HAP-1 (cell line): Measurements from ENCODE around the gene C4A.
"Not testable (repeated sequence)": the region's sequence is repeated elsewhere in the genome, so short reads cannot be mapped to it uniquely, and the experiment has no call there.

Source experiments
- DNase-seq, 2 experiments: peaks; one replicate each; pipeline ENCODE4 v3.0.0-alpha.2; 2016 to 2020; ENCODE audit warnings: low spot score in 2 of 2
- H3K27me3 ChIP-seq: fragments of 250-450 bp; sonication (Bioruptor Pico); 2 replicates; pipeline ENCODE4 v1.5.1; 2020; ENCODE audit warnings: low read depth, mild to moderate bottlenecking, moderate library complexity
- H3K36me3 ChIP-seq: fragments of 250-450 bp; sonication (Bioruptor Pico); replicated peaks from 2 replicates; pipeline ENCODE4 v1.5.1; 2020; ENCODE audit warnings: mild to moderate bottlenecking
- H3K4me1 ChIP-seq: fragments of 250-450 bp; sonication (Bioruptor Pico); 2 replicates; pipeline ENCODE4 v1.5.1; 2020; ENCODE audit warnings: mild to moderate bottlenecking
- H3K4me3 ChIP-seq: fragments of 250-450 bp; sonication (Bioruptor Pico); 2 replicates; pipeline ENCODE4 v1.5.1; 2020; ENCODE audit warnings: mild to moderate bottlenecking, moderate library complexity
- H3K9me3 ChIP-seq: fragments of 250-450 bp; sonication (Bioruptor Pico); 2 replicates; pipeline ENCODE4 v1.5.1; 2020; ENCODE audit warnings: mild to moderate bottlenecking, moderate library complexity
- in situ Hi-C: fragments of 300-500 bp; cut with MboI; formaldehyde crosslinking; loops from 3 replicates; pipeline ENCODE4 v1.14.3; 2020; ENCODE audit warnings: low sequenced_read_pairs, inconsistent platforms, mixed read lengths

C4A gene

DNA sequence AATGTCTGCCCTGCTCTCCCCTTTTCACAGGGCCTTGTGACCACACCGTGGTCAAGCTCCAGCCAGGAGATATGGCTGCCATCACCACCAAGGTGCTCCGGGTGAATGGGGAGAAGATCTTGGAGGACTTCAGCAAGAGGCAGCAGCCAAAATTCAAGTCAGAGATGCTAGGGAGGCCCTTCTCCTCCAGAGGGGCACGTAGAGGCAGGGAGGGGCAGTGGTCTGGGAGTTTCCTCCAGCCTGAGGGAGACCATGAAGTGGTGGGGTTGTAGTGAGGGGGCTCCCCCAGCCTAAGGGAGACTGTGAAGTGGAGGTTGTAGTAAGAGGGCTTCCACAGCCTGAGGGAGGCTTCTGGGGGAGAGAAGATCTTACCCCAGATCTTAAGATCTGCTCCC is 13.9 kb upstream of the C4A start:
- no peaks in the 10 kb centered on the region for H3K9me3 ChIP-seq
- no peaks in the 10 kb centered on the region for H3K27me3 ChIP-seq
- no peak for DNase-seq
- H3K36me3 ChIP-seq, result peaks cover 64% of the 10 kb centered on the region
- no peak overlapping the region for H3K4me3 ChIP-seq
- in situ Hi-C loops, result loop anchor here (10.0 kb wide), 1 partner anchor 303 kb away; the partner anchor contains the start of genes C6orf47, CSNK2B, GPANK1 and LY6G5B
- H3K4me1 ChIP-seq, result peaks cover 7% of the 10 kb centered on the region

DNA sequence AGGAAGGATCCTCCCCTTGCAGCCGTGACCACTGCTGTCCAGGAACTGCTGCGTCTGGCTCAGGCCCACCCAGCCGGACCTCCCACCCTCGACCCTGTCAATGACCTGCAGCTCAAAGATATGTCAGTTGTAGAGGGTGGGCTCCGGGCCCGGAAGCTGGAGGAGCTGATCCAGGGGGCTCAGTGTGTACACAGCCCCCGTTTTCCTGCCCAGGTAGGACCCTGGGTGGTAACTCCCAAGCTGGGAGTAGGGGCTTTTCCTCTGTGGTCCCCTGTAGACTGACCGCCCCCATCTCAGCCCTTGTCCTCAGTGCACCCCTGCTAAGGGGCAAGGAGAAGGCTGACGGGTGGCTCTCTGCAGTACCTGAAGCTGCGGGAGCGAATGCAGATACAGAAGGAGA is 13.5 kb upstream of the C4A start:
- Histone ChIP-seq H3K4me1 (peaks cover 11% of the 10 kb centered on the region), H3K4me3 (no peak overlapping the region), H3K9me3 (no peaks in the 10 kb centered on the region), H3K27me3 (no peaks in the 10 kb centered on the region), H3K36me3 (peaks cover 62% of the 10 kb centered on the region)
- in situ Hi-C loops, result loop anchor here (10.0 kb wide), 1 partner anchor 304 kb away; the partner anchor contains the start of genes C6orf47, CSNK2B, GPANK1 and LY6G5B
- DNase-seq, result no peak

DNA sequence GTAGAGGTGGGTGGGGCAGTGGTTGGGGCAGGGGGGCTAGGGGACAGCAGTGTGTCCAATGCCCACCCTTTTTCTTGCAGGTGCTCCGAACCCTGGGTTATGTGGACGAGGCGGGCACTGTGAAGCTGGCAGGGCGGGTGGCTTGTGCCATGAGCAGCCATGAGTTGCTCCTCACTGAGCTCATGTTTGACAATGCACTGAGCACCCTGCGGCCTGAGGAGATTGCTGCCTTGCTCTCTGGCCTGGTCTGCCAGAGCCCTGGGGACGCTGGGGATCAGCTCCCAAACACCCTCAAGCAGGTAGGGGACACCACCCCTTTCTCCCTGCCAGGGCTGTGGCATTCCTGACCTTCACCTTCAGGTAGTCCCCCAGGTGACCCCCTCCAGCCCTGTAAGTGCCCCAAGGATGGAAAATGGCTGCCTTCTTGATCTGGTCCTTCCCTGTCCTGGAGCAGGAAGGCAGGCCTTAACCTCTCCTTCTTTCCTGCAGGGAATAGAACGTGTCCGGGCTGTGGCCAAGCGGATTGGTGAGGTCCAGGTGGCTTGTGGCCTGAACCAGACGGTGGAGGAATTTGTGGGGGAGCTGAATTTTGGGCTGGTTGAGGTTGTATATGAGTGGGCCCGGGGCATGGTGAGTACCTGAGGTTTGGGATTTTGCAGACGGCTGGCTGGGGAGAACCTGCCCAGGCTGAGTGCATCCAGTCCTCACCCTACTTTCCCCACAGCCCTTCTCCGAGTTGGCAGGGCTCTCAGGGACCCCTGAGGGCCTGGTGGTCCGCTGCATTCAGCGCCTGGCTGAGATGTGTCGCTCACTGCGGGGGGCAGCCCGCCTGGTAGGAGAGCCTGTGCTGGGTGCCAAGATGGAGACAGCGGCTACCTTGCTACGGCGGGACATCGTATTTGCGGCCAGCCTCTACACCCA is 12.8 kb upstream of the C4A start:
- Histone ChIP-seq H3K36me3 (peaks cover 58% of the 10 kb centered on the region), H3K4me3 (no peak overlapping the region)
- in situ Hi-C loops, result loop anchor here (10.0 kb wide), 1 partner anchor 304 kb away; the partner anchor contains the start of genes C6orf47, CSNK2B, GPANK1 and LY6G5B

DNA sequence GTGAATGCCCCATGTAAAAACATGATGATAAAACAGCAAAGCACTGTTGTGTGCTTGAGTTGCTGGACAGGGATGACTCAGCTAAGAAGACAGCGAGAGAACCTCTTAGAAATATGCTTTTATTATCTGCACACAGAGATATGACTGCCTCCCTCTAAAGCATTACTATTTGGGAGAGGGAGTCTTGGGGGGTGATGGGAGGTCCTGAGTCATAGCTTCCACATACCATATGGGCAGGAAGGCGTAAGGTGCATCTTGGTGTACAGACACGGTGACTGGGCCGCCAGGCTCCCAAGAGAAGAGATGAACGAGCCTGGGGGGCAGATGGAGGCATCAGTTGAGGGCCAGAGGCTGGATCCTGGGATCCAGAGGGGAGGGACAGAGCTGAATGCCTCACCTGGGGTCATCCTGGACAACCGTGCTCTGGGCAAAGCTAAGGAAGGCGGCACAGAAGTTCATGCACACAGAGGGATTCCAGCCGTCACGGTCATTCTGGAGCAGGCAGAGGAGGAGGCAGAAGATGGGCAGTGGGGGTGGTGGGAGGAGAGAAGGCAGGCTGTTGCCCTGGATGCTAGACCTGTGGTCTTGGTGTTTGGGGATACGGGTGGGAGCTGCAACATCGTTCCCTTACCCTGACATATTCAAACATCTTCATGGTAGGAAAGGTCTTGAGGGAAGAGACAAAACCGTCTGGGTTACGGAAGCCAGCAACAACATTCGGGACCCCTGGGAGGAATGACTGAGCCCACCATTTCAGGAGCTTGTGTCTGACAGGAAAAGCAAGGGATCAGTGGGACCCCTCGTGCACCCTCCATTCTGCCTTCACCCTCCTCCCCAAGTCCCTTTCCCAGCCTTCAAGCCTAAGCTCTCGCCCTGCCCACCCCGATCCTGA is 11.9 kb upstream of the C4A start:
- peaks cover 52% of the 10 kb centered on the region for H3K36me3 ChIP-seq
- H3K9me3 ChIP-seq, result no peaks in the 10 kb centered on the region
- DNase-seq, result no peak
- H3K4me1 ChIP-seq, result peaks cover 12% of the 10 kb centered on the region
- in situ Hi-C loops, result loop anchor here (10.0 kb wide), 1 partner anchor 305 kb away; the partner anchor contains the start of genes C6orf47, CSNK2B, GPANK1 and LY6G5B
- H3K27me3 ChIP-seq, result no peaks in the 10 kb centered on the region
- no peak overlapping the region for H3K4me3 ChIP-seq

More for the DNA sequence above, 12.8 kb upstream of the C4A start:
- no peaks in the 10 kb centered on the region for H3K27me3 ChIP-seq
- DNase-seq, result no peak
- no peaks in the 10 kb centered on the region for H3K9me3 ChIP-seq
- H3K4me1 ChIP-seq, result peaks cover 12% of the 10 kb centered on the region

DNA sequence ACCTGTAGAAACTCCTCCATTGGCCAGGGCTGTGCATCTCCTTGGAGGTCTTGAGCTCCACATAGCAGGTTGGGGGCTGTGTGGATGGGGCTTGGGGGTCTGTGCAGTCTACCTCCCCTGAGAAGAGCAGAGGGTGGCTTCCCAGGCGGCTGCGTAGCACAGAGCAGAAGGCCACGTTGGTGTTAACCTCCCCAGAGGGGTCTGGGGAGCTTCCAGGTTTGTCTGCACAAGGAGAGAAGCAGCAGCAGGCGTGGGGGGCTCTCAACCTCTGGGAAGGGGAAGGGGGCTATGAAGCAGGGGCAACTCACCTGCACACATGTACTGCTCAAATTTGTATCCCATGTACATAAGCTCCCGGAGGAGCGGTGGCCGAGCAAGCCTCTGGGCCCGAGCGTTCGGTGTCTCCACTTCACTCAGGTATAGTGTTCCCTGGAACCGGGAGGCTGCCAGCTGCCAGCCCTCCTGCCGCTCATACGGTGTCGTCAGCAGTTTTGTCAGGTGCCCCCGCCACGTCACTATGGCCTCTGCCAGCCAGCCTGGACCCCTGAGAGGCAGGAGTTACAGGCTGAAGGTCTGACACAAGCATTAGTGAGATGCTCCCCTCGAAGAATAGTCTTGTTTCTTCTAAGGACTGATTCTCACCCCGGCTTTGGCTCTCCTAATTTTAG is 11.1 kb upstream of the C4A start:
- H3K9me3 ChIP-seq, result no peaks in the 10 kb centered on the region
- peak overlapping the region; percentile 89 for H3K4me3 ChIP-seq
- H3K36me3 ChIP-seq, result peaks cover 48% of the 10 kb centered on the region
- no peak for DNase-seq
- H3K27me3 ChIP-seq, result no peaks in the 10 kb centered on the region
- in situ Hi-C loops, result no loop called here
- peaks cover 12% of the 10 kb centered on the region for H3K4me1 ChIP-seq

DNA sequence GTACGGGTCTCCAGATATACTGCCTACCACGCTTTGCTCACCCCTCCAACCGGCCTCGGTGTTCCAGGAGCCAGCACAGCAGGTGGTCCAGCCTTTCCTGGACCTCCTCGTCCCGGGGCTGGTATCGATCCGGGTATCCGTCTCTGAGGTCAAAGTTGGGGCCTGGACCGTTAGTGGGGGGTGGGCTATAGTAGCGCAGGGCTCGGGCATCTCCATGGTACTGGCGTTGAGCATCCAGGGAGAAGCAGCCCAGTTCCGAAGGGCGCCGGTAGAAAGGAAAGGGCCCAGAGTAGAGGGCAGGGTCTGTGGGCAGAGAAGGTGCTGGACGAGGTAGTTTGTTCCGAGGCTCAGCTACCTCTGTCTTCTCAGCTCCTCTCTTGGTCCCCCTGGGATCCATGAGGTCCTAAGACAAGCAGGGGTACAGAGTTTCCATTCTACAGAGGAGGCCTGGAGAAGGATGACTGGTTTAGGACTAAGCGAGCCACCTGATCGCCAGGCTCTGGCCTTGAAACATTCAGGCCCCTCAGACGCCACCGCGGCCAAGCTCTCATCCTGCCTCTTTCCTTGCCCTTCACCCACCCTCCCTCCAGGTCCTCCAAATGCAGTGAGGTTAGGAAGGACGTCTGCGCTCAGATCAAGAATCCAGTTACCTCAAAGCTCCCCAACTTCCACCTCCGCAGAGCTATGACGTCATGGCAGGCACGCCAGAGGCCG is 10.4 kb upstream of the C4A start:
- Histone ChIP-seq H3K27me3 (no peaks in the 10 kb centered on the region), H3K4me3 (peak overlapping the region; percentile 89), H3K4me1 (peaks cover 12% of the 10 kb centered on the region), H3K9me3 (no peaks in the 10 kb centered on the region), H3K36me3 (peaks cover 44% of the 10 kb centered on the region)
- no peak for DNase-seq
- in situ Hi-C loops, result no loop called here

DNA sequence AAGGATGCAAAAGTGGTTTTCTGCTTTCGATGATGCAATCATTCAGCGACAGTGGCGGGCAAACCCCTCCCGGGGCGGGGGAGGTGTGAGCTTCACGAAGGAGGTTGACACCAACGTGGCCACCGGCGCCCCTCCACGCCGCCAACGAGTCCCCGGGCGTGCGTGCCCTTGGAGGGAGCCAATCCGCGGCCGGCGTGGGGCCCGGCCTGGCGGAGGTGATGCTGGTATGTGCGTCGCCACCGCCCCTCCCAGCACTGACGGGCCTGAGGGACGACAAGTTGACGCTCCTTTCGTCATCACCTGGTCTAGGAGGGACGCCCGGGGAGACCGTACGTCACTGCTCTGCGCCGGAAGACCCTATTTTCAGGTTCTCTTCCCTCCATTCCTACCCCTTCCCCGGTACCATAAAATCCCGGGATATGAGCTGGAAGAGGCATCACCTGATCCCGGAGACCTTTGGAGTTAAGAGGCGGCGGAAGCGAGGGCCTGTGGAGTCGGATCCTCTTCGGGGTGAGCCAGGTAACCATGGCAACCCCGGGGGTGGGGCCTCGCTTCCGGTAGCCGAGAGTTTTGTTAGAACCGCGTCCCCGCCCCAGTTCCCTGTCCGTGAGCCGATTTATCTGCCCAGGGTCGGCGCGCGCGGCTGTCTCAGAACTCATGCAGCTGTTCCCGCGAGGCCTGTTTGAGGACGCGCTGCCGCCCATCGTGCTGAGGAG is 9.7 kb upstream of the C4A start, which contains the start of gene DXO:
TSS of gene DXO (minus strand) at position 146 of the 716 bp plus-strand sequence. CDS start 463 bp downstream, outside the sequence.
- Histone ChIP-seq H3K27me3 (no peaks in the 10 kb centered on the region), H3K4me1 (peaks cover 12% of the 10 kb centered on the region), H3K4me3 (peak within 1 kb of the TSS; percentile 89), H3K9me3 (no peaks in the 10 kb centered on the region), H3K36me3 (peaks cover 37% of the 10 kb centered on the region)
- peak; percentile 86 to 96 for DNase-seq
- in situ Hi-C loops, result no loop called here

DNA sequence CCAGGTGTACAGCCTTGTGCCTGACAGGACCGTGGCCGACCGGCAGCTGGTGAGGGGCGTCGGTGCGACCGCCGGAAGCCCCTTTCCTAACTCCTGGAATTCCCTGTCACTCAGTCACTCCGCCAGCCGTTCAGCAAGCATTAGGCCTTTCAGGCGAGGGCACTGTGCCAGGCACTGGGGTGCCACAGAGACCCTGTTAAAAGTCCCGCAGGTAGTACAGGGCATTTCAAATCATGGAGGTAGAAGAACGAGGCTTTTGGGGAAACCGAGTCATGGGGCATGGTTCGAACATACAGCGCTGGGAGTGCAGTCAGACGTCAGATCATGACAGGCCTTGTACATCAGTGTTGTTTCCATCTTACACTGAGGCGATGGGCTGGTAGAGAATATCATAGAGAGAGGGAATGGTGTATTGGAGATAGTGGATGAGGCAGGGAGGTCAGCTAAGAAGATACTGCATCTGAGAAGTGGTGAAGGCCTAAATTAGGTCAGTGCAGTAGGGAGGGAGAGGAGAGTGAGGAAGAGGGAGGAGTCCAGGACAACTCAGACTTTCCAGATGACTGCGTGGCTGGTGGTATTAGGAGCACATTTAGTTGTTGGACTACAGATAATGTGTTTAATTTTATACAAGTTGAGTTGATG is 9.0 kb upstream of the C4A start:
- in situ Hi-C loops, result no loop called here
- H3K4me1 ChIP-seq, result peaks cover 12% of the 10 kb centered on the region
- no peaks in the 10 kb centered on the region for H3K27me3 ChIP-seq
- peak overlapping the region; percentile 89 for H3K4me3 ChIP-seq
- H3K9me3 ChIP-seq, result no peaks in the 10 kb centered on the region
- peaks cover 31% of the 10 kb centered on the region for H3K36me3 ChIP-seq
- DNase-seq, result no peak

DNA sequence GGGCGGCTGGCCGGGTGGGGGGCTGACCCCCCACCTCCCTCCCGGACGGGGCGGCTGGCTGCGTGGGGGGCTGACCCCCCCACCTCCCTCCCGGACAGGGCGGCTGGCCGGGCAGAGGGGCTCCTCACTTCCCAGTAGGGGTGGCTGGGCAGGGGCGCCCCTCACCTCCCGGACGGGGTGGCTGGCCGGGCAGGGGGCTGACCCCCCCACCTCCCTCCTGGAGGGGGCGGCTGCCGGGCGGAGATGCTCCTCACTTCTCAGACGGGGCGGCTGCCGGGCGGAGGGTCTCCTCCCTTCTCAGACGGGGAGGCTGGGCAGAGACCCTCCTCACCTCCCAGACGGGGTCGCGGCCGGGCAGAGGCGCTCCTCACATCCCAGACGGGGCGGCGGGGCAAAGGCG is 5.8 kb upstream of the C4A start:
- in situ Hi-C loops, H3K4me1 ChIP-seq, H3K27me3 ChIP-seq, H3K36me3 ChIP-seq, H3K9me3 ChIP-seq, H3K4me3 ChIP-seq, DNase-seq: not testable (repeated sequence)

DNA sequence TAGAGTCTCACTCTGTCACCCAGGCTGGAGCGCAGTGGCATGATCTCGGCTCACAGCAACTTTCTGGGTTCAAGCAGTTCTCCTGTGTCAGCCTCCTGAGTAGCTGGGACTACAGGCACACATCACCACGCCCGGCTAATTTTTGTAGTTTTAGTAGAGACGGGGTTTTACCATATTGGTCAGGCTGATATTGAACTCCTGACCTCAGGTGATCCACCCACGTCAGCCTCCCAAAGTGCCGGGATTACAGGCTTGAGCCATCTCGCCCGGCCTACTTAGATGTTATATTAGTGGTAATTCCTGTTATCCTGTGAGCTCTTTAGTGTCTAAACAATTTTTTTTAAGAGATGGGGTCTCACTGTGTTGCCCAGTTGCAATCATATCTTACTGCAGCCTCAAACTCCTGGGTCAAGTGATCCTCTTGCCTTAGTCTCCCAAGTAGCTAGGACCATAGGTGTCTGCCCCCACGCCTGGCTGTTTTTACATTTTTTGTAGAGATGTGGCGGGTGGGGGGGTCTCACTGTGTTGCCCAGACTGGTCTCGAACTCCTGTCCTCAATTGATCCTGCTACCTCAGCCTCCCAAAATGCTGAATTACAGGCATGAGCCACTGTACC is 3.9 kb upstream of the C4A start:
- Histone ChIP-seq H3K9me3 (no peaks in the 10 kb centered on the region), H3K4me3 (no peak overlapping the region), H3K27me3 (no peaks in the 10 kb centered on the region), H3K36me3 (no peaks in the 10 kb centered on the region), H3K4me1 (peaks cover 5% of the 10 kb centered on the region; the same call in 1 of the 2 replicates)
- no peak for DNase-seq
- in situ Hi-C loops, result no loop called here

DNA sequence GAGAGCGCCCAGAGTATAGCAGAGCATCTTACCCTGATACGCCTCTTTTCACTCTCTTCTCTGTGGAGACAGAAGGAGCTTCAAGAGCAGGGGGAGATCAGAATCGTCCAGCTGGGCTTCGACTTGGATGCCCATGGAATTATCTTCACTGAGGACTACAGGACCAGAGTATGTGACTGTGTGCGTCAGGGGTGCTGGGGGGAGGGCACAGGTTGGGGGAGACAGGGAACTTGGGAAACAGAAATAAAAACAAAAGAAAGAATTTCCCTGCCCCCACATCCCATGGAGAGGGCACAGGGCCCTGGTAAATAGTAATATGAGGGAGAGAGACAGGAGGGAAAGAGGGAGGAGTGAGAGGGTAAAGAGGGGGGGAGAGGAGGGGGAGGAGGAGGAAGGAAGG is 3.0 kb upstream of the C4A start:
- H3K36me3 ChIP-seq, result no peaks in the 10 kb centered on the region
- no peaks in the 10 kb centered on the region for H3K27me3 ChIP-seq
- H3K4me3 ChIP-seq, result no peak overlapping the region
- no peaks in the 10 kb centered on the region for H3K4me1 ChIP-seq
- no peak for DNase-seq
- no peaks in the 10 kb centered on the region for H3K9me3 ChIP-seq
- in situ Hi-C loops, result no loop called here
